ENCODE measurements around the gene IFT74.

DNA sequence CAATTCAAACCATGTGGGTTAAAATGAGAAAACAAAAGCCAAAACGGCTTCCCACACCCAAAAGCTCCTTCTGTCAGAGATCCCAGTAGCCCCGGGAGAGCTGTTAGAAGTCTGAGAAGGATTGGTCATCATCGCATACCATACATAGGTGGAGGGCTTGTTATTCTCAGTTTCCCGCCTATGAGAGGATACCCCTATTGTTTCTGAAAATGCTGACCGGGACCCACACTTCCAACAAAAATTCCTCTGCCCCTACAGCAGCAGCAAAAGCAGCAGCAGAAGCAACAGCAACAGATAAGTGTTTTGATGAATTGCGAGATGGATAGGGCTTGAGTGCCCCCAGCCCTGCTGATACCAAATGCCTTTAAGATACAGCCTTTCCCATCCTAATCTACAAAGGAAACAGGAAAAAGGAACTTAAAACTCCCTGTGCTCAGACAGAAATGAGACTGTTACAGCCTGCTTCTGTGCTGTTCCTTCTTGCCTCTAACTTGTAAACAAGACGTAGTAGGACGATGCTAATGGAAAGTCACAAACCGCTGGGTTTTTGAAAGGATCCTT, 152.8 kb downstream of the IFT74 start, which contains the start of gene TEK:
- TF ChIP-seq, protein P1, sequence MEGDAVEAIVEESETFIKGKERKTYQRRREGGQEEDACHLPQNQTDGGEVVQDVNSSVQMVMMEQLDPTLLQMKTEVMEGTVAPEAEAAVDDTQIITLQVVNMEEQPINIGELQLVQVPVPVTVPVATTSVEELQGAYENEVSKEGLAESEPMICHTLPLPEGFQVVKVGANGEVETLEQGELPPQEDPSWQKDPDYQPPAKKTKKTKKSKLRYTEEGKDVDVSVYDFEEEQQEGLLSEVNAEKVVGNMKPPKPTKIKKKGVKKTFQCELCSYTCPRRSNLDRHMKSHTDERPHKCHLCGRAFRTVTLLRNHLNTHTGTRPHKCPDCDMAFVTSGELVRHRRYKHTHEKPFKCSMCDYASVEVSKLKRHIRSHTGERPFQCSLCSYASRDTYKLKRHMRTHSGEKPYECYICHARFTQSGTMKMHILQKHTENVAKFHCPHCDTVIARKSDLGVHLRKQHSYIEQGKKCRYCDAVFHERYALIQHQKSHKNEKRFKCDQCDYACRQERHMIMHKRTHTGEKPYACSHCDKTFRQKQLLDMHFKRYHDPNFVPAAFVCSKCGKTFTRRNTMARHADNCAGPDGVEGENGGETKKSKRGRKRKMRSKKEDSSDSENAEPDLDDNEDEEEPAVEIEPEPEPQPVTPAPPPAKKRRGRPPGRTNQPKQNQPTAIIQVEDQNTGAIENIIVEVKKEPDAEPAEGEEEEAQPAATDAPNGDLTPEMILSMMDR (IDR thresholded peaks at IDR 0.05) = no peak
- no peak for TF ChIP-seq POLR2A (IDR thresholded peaks at IDR 0.05)
